GM21381 (cell line): ENCODE measurements around the gene RBM19.

Experiments
- ATAC-seq: cut with Tn5 transposase; IDR thresholded peaks from one replicate; pipeline ENCODE4 v1.9.1; 2021; ENCODE audit warnings: mild to moderate bottlenecking, moderate library complexity; ENCODE audit not compliant: unreplicated experiment

RBM19 gene

DNA sequence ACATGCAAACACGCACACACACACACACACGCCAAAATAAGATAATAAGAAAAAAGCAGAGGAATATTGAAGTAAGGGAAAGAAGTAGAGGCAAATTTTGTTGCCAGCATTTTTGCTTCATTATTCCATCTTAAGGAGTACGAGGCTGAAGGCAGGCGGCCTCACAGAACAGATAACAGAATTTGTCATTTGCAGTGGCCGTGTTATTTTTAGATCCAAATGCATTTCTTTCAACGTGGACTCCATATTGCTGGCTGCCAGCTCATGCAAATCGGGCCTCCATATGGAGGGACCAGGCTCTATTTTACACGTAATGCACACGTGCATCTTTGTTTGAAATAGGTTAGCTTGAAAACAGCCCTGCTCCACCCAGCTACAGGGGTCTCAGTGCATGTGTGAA, 172.9 kb downstream of the RBM19 start:
- ATAC-seq: no peak

DNA sequence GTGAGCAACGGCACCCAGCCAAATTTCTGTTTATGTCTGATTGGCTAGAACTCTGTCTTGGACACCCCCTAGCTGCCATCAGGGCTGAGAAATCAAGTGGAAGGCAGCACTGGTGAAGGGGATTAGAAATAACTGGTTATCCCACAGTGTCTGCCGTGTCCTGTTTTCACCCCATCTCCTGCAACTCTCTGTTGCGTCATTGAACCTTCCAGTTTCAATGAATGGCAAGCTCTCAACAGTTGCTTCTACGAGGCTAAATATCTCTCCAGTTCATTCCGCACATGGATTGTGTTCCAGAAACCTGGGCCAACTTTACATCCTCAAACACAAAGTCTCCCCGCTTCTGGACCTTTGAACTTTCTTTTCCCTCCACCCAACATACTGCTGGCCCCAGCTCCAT, 173.7 kb downstream of the RBM19 start:
- no peak for ATAC-seq

GRCh38 chr12:113788020-113788856, 177.9 kb downstream of the RBM19 start:
- no peak for ATAC-seq

DNA sequence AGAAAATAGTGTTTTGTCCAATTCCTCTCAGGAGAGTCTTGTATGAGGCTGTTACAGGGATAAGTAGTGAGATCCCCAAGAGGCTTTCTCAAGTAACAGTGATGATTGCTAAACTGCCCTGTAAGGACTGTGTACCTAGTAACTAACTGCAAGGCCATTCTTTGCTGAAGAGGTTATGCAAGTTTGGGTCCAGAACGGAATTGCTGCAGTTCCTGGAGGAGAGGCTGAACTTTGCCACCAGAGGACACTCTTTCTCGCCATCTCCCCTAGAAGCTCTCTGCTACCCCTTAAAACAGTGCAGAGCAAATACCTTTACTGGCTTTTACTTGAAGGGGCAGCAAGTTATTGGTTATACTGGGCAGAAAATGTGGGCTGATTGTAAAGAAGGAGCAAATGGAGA, 180.0 kb downstream of the RBM19 start:
- no peak for ATAC-seq

DNA sequence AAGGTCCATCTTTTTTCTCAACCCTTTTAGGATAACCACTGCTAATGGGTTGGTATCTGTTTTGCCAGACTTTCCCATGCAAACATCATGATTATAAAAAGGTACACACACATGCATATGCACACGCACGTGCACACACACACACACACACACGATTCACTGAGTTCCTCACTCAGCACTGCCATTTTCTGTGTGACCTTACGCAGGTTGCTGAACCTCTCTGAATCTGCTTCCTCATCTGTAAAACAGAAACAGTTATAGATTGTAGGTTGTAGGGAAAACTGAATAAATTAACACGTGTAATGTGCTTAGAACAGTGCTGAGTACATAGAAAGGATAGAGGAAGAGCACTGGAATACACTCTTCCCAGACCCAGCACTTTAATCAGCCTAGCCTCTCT, 182.3 kb downstream of the RBM19 start:
- no peak for ATAC-seq

DNA sequence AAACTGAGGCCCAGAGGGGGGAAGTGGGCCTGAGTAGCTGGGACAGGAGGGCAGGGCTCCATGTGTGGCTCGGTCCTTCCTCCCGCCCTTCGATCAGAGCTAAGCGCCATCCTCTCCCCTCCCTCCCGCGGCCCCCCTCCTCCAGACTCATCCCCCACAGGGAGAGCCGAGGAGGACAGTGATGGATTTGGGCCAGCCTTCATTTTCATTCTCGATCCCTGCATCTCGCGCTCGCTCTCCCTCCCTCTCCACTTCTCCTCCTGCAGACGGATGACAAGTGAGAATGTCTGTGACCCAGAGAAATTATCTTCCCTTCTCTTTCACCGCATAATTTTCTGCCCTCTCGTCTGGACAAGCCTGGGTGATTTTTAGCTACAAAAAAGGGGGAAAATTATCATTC, 183.3 kb downstream of the RBM19 start:
- ATAC-seq: no peak

DNA sequence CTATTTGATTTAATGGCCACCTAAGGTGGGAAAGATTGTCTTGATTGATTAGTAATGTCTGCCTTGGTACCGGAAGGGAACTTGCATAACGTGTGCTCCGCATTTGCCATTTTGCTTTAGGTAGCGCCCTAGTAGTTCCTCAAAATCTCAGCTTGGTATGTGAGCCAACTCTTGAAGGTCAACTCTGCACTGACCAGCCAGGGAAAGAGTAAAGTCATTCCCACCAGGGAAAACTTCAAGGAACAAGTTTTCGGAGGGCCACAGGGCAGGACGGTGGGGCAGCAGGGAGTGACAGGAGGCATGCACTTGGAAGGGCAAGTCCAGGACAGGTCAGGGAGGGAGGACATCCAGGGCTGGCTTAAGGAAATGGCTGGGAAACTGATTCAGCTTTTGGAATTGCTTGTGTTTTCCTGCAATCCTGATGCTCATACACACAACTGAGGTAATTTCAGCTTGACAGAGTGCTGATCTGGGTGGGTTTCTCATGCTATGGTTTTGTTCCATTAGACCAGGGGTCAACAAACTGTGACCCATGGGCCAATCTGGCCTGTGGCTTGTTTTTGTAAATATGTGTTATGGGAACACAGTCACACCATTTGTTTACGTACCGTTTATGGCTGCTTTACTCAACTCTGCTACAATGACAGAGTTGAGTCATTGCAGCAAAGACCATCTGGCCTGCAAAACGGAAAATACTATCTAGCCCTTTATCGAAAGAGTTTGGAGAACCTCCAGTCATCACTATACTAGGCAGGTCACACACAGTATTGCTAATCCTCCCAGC, 184.5 kb downstream of the RBM19 start:
- no peak for ATAC-seq

GRCh38 chr12:113779774-113780173, 186.4 kb downstream of the RBM19 start:
- no peak for ATAC-seq

DNA sequence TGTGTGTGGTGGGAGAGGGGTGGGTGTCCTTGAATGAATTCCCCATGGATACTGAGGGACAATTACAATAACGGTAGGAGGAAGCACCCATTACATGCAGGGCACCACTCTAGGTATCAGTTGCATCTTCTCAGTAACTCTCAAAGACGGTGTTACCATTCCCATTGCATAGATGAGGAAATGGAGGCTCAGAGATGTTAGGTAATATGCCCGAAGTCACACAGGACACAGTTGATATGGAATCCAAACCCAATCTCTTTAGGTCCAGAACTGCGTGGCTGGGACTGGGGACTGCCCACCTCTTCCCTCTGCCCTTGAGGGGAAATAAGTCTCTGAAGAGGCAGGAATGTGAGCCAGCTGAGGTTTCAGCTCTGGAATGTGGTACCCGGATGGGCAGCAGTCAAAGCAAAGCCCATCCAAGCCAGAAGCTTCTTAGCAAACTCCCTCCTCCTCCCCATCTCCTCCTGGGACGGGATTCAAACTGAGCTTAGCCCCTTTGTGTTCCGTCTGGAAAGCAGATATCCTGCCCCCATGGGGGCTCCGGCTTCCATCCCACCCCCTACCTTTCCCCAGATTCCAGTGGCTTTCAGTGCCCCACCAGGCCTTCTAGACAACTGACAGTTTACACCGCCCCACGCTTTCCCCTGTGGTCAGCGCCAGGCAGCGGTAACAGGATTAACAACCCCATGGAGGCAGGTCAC, 187.5 kb downstream of the RBM19 start:
- ATAC-seq: no peak

- no peak for ATAC-seq
These were observed 188.4 kb downstream of the RBM19 start for GRCh38 chr12:113777751-113778150.

DNA sequence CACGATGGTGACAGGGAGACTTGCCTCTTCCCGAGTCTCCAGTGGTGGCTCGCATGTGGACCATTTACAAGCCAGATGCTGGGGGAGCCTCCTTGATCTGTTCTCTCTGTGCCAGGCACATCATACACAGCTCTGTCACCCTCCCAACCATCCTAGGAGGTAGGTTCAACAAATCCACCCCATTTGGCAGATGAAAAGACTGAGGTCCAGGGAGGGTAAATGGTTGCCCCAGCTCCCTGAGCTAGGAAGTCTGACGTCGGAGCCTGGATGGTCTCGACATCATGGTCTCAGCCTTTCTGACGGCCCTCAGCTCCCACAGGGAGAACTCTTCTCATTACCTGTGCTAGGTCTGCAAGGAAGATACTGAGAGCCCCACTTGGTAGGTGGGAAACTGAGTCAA, 189.6 kb downstream of the RBM19 start:
- ATAC-seq: no peak

DNA sequence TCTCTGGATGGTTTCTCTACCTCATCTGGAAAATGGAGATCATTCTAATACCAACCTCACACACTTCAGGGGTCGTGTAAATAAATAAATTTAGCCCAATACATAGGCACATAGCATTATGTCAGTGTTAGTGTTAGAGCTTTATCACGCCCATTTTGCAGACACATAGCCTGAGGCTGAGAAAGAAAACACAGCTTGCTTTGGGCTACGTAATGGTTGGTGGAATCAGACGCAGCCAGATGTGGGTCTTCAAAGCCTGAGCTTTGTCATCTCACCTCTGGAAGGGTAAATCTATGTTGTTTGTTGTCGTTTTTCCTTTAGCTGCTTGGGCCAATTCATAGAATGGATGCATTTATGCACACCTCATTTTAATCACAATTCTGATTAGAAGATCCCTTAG, 191.6 kb downstream of the RBM19 start:
- no peak for ATAC-seq

DNA sequence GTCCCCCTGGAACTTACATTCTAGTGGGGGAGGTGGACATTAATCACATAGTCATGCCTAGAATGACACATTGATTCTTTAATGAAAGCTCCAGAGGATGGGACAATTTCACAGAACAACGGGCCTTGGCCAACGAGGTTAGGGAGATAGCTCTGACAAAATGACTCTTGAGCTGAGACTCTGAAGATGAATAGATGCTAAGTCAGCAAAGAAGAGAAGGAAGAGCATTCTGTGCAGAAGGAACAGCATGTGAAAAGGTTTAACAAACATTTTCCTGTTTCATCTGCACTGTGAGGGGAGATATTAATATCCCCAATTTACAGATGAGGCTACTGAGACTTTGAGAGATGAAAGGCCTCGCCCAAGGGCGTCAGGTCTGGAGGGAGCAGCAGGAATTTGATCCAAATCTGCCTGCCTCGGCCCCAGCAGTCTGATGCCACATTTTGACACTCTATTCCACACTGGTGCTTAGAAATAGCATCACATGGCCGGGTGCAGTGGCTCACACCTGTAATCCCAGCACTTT, 193.6 kb downstream of the RBM19 start:
- no peak for ATAC-seq

DNA sequence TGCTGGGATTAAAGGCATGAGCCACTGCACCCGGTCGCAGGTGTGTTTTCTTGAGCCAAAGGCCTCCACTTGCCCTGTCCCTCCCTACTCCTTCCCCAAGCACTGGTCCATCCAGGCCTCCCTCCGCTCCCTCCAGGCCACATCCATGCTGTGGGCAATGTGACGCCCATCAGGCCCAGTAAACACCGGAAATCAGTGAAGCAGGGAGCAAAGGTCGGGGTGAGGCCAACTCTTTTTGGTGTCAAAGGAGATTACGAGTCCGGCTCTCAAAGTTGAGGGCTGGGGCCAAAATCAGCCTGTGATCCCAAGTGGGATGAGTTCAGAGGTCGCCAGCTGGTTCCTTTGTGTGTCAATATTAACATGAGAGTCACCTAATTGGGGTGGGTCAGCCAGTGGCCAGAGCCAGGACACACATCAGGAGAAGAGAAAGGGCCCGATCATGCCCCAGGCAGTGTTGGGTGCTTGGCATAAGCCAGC, 195.7 kb downstream of the RBM19 start:
- ATAC-seq: no peak

GRCh38 chr12:113769305-113769704, 196.8 kb downstream of the RBM19 start:
- no peak for ATAC-seq

DNA sequence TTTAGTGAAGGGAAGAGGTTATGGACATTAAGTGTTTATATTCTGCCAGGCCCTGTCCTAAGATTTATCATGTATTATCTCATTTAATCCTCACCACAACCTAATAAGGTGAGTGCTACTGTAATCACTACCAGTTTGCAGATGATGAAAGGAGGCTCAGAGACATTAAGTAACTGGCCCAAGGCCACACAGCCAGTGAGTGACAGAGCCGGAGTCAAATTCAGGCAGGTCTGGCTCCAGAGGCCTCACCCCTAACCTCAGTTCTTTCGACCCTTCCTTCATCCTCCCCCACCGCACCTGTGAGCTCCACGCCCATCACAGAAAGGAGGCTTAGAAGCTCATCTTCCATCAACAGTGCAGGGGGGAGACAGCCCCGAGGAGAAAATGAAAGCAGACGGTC, 197.3 kb downstream of the RBM19 start:
- no peak for ATAC-seq

DNA sequence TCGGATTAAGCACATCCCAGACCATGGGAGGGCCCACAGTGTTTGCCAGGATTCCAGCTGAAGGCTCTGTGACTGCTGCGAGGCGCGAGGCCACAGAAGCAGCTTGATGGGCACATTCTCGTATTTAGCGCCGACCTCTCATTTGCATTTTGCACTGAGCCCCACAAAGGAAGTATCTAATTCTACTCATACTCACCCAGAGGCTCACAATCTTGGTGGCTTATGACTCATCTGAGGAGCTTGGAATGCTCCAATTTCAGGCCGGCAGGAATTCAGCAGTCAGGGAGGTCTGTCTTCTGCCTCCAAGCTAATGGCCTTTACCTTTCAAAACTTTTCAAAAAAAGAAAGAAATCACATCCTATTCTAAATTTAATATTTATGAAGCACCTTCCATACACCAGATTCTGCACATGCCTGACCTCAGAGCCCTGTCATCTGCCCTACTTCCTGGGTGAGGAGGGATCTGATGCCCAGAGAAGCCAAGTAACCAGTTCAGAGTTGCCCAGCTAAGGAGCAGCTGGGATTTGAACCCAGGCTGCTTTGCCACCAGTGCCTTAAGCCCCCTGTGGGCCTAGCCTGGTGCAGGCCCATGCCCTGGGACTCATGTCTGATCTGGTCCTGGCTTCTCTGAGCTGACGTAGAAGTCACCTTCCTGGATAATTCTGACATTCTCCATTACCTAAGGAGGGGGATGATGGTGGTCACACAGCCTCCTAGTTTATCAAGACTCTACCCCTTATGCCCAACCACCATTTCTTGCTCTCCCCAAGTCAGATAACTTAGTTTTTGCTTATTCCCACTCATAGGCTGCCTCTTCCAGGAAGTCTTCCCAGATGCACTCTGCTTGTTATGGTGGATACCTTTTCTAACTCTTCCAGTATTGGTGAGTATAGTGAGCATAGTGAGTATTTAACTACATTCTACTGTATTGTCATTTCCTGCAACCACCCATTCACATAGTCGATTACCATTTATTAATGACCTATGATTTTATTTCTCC, 198.9 kb downstream of the RBM19 start:
- ATAC-seq: no peak
